ENCODE measurements around the gene ANKRD53. TPM values are rescaled to one million over a fixed set of nuclear protein-coding genes. Genes with fewer than 3 reads are reported as not detected.
A peak's percentile ranks its signal among the peaks of the same experiment; 100 is the strongest.
"Not testable (repeated sequence)": the region's sequence is repeated elsewhere in the genome, so short reads cannot be mapped to it uniquely, and the experiment has no call there.

ANKRD53 gene
- total and polyA plus RNA-seq, 8 donors: 0.52 to 4.7 (median 3.0) TPM

- Histone ChIP-seq H3K27me3 (no peaks in the 10 kb centered on the region), H3K4me3 (no peak overlapping the region), H3K4me1 (peaks cover 3 to 17% of the 10 kb centered on the region in 2 donors), H3K9me3 (no peaks in the 10 kb centered on the region), H3K27ac (peak overlapping the region in 1 of 2 donors; percentile 18), H3K36me3 (no peaks in the 10 kb centered on the region)
- TF ChIP-seq CTCF (IDR thresholded peaks at IDR 0.05): no peak
- ATAC-seq: no peak
- DNase-seq: no peak
- intact Hi-C loops (cut with DNase I): no loop called here
Observed at GRCh38 chr2:70999362-70999761, 20.9 kb downstream of the ANKRD53 start.

GRCh38 chr2:70999931-71000330 lies 21.5 kb downstream of the ANKRD53 start:
- H3K4me3 ChIP-seq; H3K36me3 ChIP-seq; ATAC-seq; DNase-seq; H3K27me3 ChIP-seq; H3K9me3 ChIP-seq; intact Hi-C loops (cut with DNase I): not testable (repeated sequence)
- H3K4me1 ChIP-seq: peaks cover 3 to 17% of the 10 kb centered on the region in 2 donors
- peak overlapping the region in 1 of 2 donors; percentile 18 for H3K27ac ChIP-seq

- H3K4me3 ChIP-seq: peak overlapping the region in 1 of 2 donors; percentile 21
- peak; percentile 92 to 93 for TF ChIP-seq CTCF (IDR thresholded peaks at IDR 0.05)
- H3K27me3 ChIP-seq: no peaks in the 10 kb centered on the region
- peak; percentile 96 for ATAC-seq
- peak in 3 of 4 donors; percentile 63 to 96 (median 83) for DNase-seq
- H3K27ac ChIP-seq: no peak overlapping the region
- intact Hi-C loops (cut with DNase I): no loop called here
- H3K36me3 ChIP-seq: no peaks in the 10 kb centered on the region
- no peaks in the 10 kb centered on the region for H3K9me3 ChIP-seq
- peaks cover 3 to 10% of the 10 kb centered on the region in 2 donors for H3K4me1 ChIP-seq
Observed at GRCh38 chr2:71000780-71001591, 22.6 kb downstream of the ANKRD53 start.

- Histone ChIP-seq H3K36me3 (no peaks in the 10 kb centered on the region), H3K4me3 (no peak overlapping the region), H3K27me3 (no peaks in the 10 kb centered on the region), H3K4me1 (peaks cover 3 to 10% of the 10 kb centered on the region in 2 donors), H3K27ac (no peak overlapping the region), H3K9me3 (no peaks in the 10 kb centered on the region)
- TF ChIP-seq CTCF (IDR thresholded peaks at IDR 0.05): no peak
- intact Hi-C loops (cut with DNase I): no loop called here
- ATAC-seq: no peak
- no peak for DNase-seq
Observed at GRCh38 chr2:71001592-71001927, 23.1 kb downstream of the ANKRD53 start.

- Histone ChIP-seq H3K4me1 (peaks cover 3 to 10% of the 10 kb centered on the region in 2 donors), H3K27ac (no peak overlapping the region), H3K9me3 (no peaks in the 10 kb centered on the region), H3K36me3 (no peaks in the 10 kb centered on the region), H3K27me3 (no peaks in the 10 kb centered on the region), H3K4me3 (no peak overlapping the region)
- ATAC-seq: no peak
- no peak for DNase-seq
- no peak for TF ChIP-seq CTCF (IDR thresholded peaks at IDR 0.05)
- intact Hi-C loops (cut with DNase I): no loop called here
Observed at GRCh38 chr2:71001981-71002570, 23.6 kb downstream of the ANKRD53 start.

Data from left lung (tissue), 10 donors.